Fibroblast of pulmonary artery (primary cell): ENCODE data around the gene CHML.

ENCODE experiments used
- DNase-seq: peaks from one replicate; pipeline ENCODE4 v3.0.0-alpha.2; 2010; ENCODE audit warnings: low read depth
- H3K4me3 ChIP-seq: replicated peaks from 2 replicates; pipeline ENCODE4 v1.5.1; 2011; ENCODE audit warnings: low read depth, mild to moderate bottlenecking, control low read depth, low read length, moderate library complexity
- TF ChIP-seq, protein P1 (sequence below): IDR thresholded peaks from 2 replicates; pipeline ENCODE4 v1.5.1; 2011; ENCODE audit warnings: mild to moderate bottlenecking, control low read depth, low read length, inconsistent platforms; ENCODE audit errors: missing control alignments

The CHML gene

DNA sequence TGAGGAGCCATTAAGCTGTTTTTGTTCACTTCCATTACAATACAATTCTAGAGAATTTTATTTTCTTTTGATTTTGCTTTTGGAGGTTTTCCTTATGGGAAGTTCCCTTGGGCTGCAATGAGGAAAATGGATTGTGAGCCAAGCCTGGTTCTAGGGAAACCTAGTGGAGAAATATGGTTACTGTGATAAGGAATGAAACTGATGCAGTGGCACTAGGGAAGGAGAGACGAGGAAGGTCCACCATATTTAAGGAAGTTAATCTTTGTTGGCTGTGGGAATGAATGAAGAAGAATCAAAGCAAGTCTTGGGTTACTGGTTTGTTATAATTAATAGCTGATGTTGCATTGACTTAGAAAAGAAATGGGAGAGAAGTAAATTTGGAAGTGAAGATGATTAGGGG, 28.4 kb downstream of the CHML start:
- no peak for DNase-seq
- TF ChIP-seq, protein P1, sequence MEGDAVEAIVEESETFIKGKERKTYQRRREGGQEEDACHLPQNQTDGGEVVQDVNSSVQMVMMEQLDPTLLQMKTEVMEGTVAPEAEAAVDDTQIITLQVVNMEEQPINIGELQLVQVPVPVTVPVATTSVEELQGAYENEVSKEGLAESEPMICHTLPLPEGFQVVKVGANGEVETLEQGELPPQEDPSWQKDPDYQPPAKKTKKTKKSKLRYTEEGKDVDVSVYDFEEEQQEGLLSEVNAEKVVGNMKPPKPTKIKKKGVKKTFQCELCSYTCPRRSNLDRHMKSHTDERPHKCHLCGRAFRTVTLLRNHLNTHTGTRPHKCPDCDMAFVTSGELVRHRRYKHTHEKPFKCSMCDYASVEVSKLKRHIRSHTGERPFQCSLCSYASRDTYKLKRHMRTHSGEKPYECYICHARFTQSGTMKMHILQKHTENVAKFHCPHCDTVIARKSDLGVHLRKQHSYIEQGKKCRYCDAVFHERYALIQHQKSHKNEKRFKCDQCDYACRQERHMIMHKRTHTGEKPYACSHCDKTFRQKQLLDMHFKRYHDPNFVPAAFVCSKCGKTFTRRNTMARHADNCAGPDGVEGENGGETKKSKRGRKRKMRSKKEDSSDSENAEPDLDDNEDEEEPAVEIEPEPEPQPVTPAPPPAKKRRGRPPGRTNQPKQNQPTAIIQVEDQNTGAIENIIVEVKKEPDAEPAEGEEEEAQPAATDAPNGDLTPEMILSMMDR = peak; percentile 0
- no peak overlapping the region for H3K4me3 ChIP-seq

- H3K4me3 ChIP-seq = no peak overlapping the region
- peak; percentile 78 for DNase-seq
- TF ChIP-seq, protein P1 = peak; percentile 62
Observed at GRCh38 chr1:241611063-241611462, 29.1 kb downstream of the CHML start.

GRCh38 chr1:241610056-241610815, 29.9 kb downstream of the CHML start:
- peak; percentile 55 for DNase-seq
- TF ChIP-seq, protein P1 = no peak
- H3K4me3 ChIP-seq = no peak overlapping the region

DNA sequence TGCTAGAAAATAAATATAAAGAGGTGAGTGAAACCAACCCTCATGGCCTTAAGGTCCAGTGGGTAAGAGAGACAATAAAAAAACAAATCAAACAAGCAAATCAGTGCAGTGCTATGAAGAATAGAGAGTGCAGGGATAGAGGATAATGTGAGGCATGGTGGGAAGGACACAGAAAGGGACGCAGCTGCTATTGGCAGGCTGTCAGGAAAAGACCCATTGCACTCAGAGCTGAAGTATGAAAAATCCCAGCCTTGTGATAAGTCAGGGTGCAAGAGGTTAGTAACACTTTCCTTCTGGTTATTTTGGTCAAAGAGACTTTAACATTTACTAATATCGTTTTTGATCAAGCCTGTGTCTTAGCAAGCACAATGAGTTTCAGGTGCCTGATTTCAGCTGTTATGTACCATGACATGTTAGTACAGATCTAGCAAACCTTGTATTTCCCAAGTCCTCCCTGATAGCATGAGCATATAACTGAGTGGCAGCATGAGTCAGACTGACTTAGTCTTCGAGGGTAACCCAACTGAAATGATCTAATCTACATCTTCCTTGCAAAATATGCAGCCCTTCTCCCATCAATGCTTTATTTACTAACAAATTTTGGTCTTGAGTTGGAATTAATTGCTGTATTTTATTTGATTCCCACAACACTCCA, 31.7 kb downstream of the CHML start:
- no peak overlapping the region for H3K4me3 ChIP-seq

DNA sequence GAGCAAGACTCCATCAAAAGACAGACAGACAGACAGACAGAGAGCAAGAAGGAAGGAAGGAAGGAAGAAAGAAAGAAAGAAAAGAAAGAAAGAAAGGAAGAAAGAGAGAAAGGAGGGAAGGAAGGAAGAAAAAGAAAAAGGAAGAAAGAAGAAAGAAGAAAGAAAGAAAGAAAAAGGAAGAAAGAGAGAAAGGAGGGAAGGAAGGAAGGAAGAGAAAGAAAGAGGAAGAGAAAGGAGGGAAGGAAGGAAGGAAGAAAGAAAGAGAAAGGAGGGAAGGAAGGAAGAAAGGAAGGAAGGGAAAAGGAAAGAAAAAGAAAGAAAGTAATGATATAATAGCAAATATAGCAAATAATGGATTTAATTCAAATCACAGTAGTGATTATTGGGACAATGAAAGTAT, 32.7 kb downstream of the CHML start:
- H3K4me3 ChIP-seq = no peak overlapping the region
- TF ChIP-seq, protein P1 = no peak
- DNase-seq = no peak

More for the DNA sequence above, 31.7 kb downstream of the CHML start:
- TF ChIP-seq, protein P1 = no peak
- DNase-seq = peak; percentile 32

GRCh38 chr1:241606544-241606943, 33.6 kb downstream of the CHML start:
- DNase-seq = no peak
- TF ChIP-seq, protein P1 = no peak
- no peak overlapping the region for H3K4me3 ChIP-seq
